Astrocyte (in vitro differentiated cells and primary cell): ENCODE data around the gene ITGAV.

Experiments used
- CTCF ChIP-seq: IDR thresholded peaks from 2 replicates; pipeline ENCODE4 v1.5.1; 2011; ENCODE audit warnings: low read depth, mild to moderate bottlenecking, inconsistent platforms, low read length, moderate library complexity; ENCODE audit not compliant: insufficient read depth
- EZH2 ChIP-seq: IDR thresholded peaks from 2 replicates; pipeline ENCODE4 v1.6.1; 2012; ENCODE audit warnings: mild to moderate bottlenecking, low read length, inconsistent platforms; ENCODE audit not compliant: insufficient read depth

- TF ChIP-seq CTCF (no peak), EZH2 (no peak)
Measured at GRCh38 chr2:186702501-186702900, 112.6 kb downstream of the ITGAV start.
